Measurements from ENCODE around the gene GSKIP.

The GSKIP gene

GRCh38 chr14:96362071-96362964 is 1.0 kb upstream of the GSKIP start:
- H3K27ac Mint-ChIP-seq, result peak overlapping the region; percentile 90
- H3K4me1 Mint-ChIP-seq, result peaks cover 58% of the 10 kb centered on the region
- H3K27me3 Mint-ChIP-seq, result no peaks in the 10 kb centered on the region
- ATAC-seq, result peak; percentile 18
- peak overlapping the region; percentile 88 for H3K4me3 Mint-ChIP-seq
- peaks cover 6% of the 10 kb centered on the region for H3K36me3 Mint-ChIP-seq
- H3K9me3 Mint-ChIP-seq, result no peaks in the 10 kb centered on the region

DNA sequence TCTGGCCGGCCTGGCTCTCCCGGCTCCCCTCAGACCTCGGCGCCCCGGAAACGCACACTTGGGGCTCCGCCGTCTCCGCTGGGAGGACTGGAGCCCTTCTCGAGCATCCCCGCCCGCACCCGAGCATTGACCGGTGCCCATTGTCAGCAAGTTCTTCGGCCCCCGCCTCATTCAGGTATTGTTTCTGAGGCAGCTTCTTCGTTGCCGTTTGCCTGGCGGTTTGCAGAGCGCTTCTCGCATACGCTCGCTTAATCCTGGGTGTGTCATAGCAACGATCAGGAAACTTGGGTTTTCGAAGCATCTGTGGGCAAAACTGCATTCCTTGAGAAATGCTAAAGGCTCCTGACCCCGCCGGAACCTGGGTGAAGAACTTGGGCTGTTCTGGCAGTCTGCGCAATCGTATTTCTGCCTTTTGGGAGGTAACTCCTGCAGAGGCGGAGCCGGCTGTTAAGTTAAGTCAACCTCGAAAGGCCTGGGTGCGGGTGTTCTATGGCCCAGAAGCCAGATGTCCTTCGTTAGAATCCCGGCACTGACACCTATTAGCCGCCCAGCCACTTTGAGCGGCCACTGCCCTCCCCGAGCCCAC is 518 bp downstream of the GSKIP start:
- H3K4me1 Mint-ChIP-seq, result peaks cover 62% of the 10 kb centered on the region
- H3K9me3 Mint-ChIP-seq, result peaks cover 4% of the 10 kb centered on the region
- peak; percentile 37 for ATAC-seq

GRCh38 chr14:96364962-96365361 is 1.6 kb downstream of the GSKIP start:
- peaks cover 55% of the 10 kb centered on the region for H3K4me1 Mint-ChIP-seq
- no peak for ATAC-seq
- no peak overlapping the region for H3K27ac Mint-ChIP-seq
- H3K9me3 Mint-ChIP-seq, result peaks cover 4% of the 10 kb centered on the region
- peaks cover 18% of the 10 kb centered on the region for H3K36me3 Mint-ChIP-seq
- peak overlapping the region; percentile 88 for H3K4me3 Mint-ChIP-seq
- H3K27me3 Mint-ChIP-seq, result no peaks in the 10 kb centered on the region

More for the DNA sequence above, 518 bp downstream of the GSKIP start:
- Mint-ChIP-seq H3K36me3 (peaks cover 13% of the 10 kb centered on the region), H3K27ac (peak overlapping the region; percentile 90), H3K27me3 (no peaks in the 10 kb centered on the region), H3K4me3 (peak overlapping the region; percentile 88)

DNA sequence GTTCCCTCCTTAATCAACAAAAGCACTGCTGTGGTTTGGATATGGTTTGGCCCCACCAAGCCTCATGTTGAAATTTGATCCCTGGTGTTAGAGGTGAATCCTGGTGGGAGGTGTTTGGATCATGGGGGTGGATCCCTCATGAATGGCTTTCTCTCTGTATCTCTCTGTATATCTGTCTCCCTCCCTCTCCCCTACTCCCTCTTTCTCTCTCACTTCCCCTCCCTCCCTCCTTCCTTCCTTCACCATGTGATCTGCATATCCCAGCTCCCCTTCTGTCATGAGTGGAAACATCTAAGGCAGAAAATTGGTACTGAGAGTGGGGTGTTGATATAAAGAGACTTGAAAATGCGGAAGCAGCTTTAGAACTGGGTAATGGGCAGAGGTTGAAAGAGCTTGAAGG is 5.2 kb downstream of the GSKIP start:
- no peak overlapping the region for H3K4me3 Mint-ChIP-seq
- no peak for ATAC-seq

GRCh38 chr14:96370528-96370927 is 7.2 kb downstream of the GSKIP start:
- Mint-ChIP-seq H3K36me3 (peaks cover 24% of the 10 kb centered on the region), H3K9me3 (peaks cover 4% of the 10 kb centered on the region), H3K27ac (no peak overlapping the region), H3K27me3 (no peaks in the 10 kb centered on the region), H3K4me1 (peaks cover 18% of the 10 kb centered on the region), H3K4me3 (no peak overlapping the region)
- ATAC-seq, result no peak

More for the DNA sequence above, 5.2 kb downstream of the GSKIP start:
- Mint-ChIP-seq H3K27ac (no peak overlapping the region), H3K27me3 (no peaks in the 10 kb centered on the region), H3K4me1 (peaks cover 35% of the 10 kb centered on the region), H3K36me3 (peaks cover 18% of the 10 kb centered on the region), H3K9me3 (peaks cover 4% of the 10 kb centered on the region)

DNA sequence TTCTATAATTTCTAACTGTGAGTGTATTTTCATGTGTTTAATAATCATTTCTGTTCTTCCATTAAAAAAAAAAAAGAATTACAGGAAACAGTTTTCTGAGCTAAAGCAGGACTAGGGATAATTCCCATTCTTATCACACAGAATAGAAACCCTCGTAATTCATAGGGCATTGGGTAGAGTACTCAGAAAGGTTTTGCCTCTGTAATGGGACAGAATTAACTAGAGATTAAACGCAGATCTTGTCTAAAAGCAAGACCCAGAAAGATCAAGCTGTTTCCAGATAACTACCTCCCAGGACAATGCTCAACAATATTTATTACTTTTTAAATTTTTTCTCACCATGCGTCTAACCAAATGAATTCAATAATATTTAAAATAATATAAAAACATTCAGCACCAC is 10.2 kb downstream of the GSKIP start:
- H3K9me3 Mint-ChIP-seq, result peaks cover 2% of the 10 kb centered on the region
- H3K4me3 Mint-ChIP-seq, result no peak overlapping the region
- peaks cover 20% of the 10 kb centered on the region for H3K36me3 Mint-ChIP-seq
- no peak for ATAC-seq
- no peak overlapping the region for H3K27ac Mint-ChIP-seq
- peaks cover 13% of the 10 kb centered on the region for H3K4me1 Mint-ChIP-seq
- no peaks in the 10 kb centered on the region for H3K27me3 Mint-ChIP-seq

DNA sequence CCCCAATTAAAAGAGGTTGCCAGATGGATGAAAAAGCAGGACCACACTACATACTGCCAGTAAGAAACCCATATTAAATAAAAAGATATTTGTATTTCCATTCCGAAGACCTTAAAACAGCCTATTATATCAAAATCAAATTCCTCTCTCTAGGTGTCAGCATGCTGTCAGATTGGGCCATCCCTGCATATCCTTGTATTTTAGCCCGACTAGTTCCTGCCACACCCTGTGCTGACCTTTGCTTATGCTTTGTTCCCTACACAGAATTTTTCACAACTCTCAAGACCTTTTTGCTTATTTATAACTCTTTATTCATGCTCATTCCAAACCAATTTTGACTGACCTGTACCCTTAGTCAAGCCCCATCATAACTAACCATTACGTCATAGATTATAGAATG is 12.8 kb downstream of the GSKIP start:
- H3K9me3 Mint-ChIP-seq, result no peaks in the 10 kb centered on the region
- ATAC-seq, result no peak
- H3K36me3 Mint-ChIP-seq, result peaks cover 12% of the 10 kb centered on the region
- no peak overlapping the region for H3K27ac Mint-ChIP-seq
- no peaks in the 10 kb centered on the region for H3K27me3 Mint-ChIP-seq
- peaks cover 13% of the 10 kb centered on the region for H3K4me1 Mint-ChIP-seq
- H3K4me3 Mint-ChIP-seq, result no peak overlapping the region

- no peak overlapping the region for H3K4me3 Mint-ChIP-seq
- H3K4me1 Mint-ChIP-seq, result peaks cover 14% of the 10 kb centered on the region
- H3K36me3 Mint-ChIP-seq, result peaks cover 17% of the 10 kb centered on the region
- ATAC-seq, result peak; percentile 83
- H3K9me3 Mint-ChIP-seq, result no peaks in the 10 kb centered on the region
- no peaks in the 10 kb centered on the region for H3K27me3 Mint-ChIP-seq
- H3K27ac Mint-ChIP-seq, result peak overlapping the region; percentile 49
Observed at GRCh38 chr14:96380735-96381134, 17.4 kb downstream of the GSKIP start.

DNA sequence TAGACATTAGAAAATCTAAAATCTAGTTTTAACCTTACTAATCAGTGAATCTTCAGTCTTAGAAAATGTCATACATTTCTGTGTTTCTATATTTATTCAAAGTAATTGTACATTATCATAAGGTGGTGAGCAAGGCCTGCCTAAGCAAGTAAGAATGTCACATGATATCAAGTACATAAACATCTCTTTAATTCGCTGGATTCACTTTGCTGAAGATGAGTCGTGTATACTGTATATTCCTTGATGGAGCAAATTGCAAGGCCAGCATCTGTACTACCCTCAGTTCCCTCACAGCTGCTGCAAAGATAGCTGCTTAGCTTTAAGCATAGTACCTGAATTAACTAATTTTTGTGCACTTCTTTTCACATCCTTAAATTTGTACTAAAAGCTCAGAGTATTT is 20.1 kb downstream of the GSKIP start:
- ATAC-seq, result no peak
- no peaks in the 10 kb centered on the region for H3K27me3 Mint-ChIP-seq
- H3K4me3 Mint-ChIP-seq, result no peak overlapping the region
- peaks cover 8% of the 10 kb centered on the region for H3K4me1 Mint-ChIP-seq
- no peaks in the 10 kb centered on the region for H3K9me3 Mint-ChIP-seq
- no peak overlapping the region for H3K27ac Mint-ChIP-seq
- peaks cover 17% of the 10 kb centered on the region for H3K36me3 Mint-ChIP-seq

- Mint-ChIP-seq H3K4me1 (peaks cover 8% of the 10 kb centered on the region), H3K36me3 (peaks cover 17% of the 10 kb centered on the region), H3K27me3 (no peaks in the 10 kb centered on the region), H3K27ac (no peak overlapping the region), H3K9me3 (no peaks in the 10 kb centered on the region), H3K4me3 (no peak overlapping the region)
- no peak for ATAC-seq
Observed at GRCh38 chr14:96384053-96384452, 20.7 kb downstream of the GSKIP start.

- Mint-ChIP-seq H3K27ac (no peak overlapping the region), H3K36me3 (peaks cover 17% of the 10 kb centered on the region), H3K4me3 (no peak overlapping the region), H3K27me3 (no peaks in the 10 kb centered on the region), H3K9me3 (no peaks in the 10 kb centered on the region), H3K4me1 (peaks cover 8% of the 10 kb centered on the region)
- no peak for ATAC-seq
Observed at GRCh38 chr14:96384740-96385139, 21.4 kb downstream of the GSKIP start.

DNA sequence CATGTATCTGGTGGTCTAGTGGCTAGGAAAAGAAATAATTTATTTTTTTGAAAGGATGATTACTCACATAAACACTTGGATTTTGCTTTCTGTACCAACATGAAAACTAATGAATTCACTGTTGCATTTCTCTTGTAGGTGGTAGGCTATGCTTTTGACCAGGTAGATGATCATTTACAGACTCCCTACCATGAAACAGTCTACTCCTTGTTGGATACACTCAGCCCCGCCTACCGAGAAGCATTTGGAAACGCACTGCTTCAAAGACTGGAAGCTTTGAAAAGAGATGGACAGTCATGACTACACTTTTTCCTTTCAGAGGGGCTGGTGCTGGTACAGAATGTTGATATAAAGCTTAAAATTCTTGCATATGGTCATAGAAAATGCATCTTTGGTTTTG is 22.1 kb downstream of the GSKIP start:
- ATAC-seq, result no peak
- no peaks in the 10 kb centered on the region for H3K9me3 Mint-ChIP-seq
- H3K27ac Mint-ChIP-seq, result no peak overlapping the region
- H3K4me3 Mint-ChIP-seq, result no peak overlapping the region
- peaks cover 7% of the 10 kb centered on the region for H3K4me1 Mint-ChIP-seq
- H3K36me3 Mint-ChIP-seq, result peaks cover 17% of the 10 kb centered on the region
- H3K27me3 Mint-ChIP-seq, result no peaks in the 10 kb centered on the region

- Mint-ChIP-seq H3K27me3 (no peaks in the 10 kb centered on the region), H3K36me3 (no peaks in the 10 kb centered on the region), H3K4me3 (peak overlapping the region; percentile 92), H3K9me3 (no peaks in the 10 kb centered on the region), H3K4me1 (peaks cover 9% of the 10 kb centered on the region), H3K27ac (peak overlapping the region; percentile 89)
- ATAC-seq, result no peak
Observed at GRCh38 chr14:96390965-96391292, 27.6 kb downstream of the GSKIP start.

- peak; percentile 98 for ATAC-seq
- Mint-ChIP-seq H3K27me3 (no peaks in the 10 kb centered on the region), H3K4me1 (peaks cover 9% of the 10 kb centered on the region), H3K9me3 (no peaks in the 10 kb centered on the region), H3K36me3 (no peaks in the 10 kb centered on the region), H3K27ac (peak overlapping the region; percentile 89), H3K4me3 (peak overlapping the region; percentile 92)
Observed at GRCh38 chr14:96391293-96392118, 28.2 kb downstream of the GSKIP start.

DNA sequence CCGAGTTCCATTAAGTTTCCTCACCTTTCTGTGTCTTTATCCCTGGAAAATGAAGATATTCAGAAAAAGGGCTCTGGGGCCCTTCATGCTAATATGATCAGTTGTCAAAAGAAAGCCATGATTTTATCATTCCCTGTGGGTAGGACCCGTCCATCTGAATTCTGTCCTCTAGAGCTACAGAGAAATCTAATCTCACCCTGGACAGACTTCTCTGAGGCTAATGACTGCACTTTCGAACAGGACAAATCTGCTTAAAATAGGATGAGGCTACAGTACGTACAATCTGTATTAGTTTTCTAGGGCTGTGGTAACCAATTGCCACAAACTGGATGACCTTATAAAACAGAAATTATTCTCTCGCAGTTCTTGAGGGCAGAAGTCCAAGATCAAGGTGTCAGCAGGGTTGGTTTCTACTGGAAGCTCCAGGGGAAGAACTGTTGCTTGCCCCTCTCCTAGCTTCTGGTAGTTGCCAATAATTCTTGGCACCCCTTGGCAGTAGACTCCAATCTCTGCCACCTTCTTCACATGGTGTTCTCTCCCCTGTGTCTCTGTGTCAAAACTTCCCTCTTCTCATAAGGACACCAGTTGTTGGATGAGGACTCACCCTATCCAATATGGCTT is 29.9 kb downstream of the GSKIP start:
- Mint-ChIP-seq H3K36me3 (no peaks in the 10 kb centered on the region), H3K4me1 (peaks cover 9% of the 10 kb centered on the region), H3K27me3 (no peaks in the 10 kb centered on the region), H3K4me3 (peak overlapping the region; percentile 92), H3K9me3 (no peaks in the 10 kb centered on the region), H3K27ac (no peak overlapping the region)
- ATAC-seq, result no peak

Data from stimulated activated memory B cell treated with anti-CD40 and anti-IgM and Interleukin-4, amounts not matched to agents 10 μg/mL and 1 μg/mL and 100 μg/mL, for 72 hours (primary cell).